ENCODE measurements around the gene STRA8. TPM values are rescaled to one million over a fixed set of nuclear protein-coding genes. Genes with fewer than 3 reads are reported as not detected.
"Not testable (repeated sequence)": the region's sequence is repeated elsewhere in the genome, so short reads cannot be mapped to it uniquely, and the experiment has no call there.

The STRA8 gene
- total RNA-seq, 1 donor from 2014 or later = not detected

DNA sequence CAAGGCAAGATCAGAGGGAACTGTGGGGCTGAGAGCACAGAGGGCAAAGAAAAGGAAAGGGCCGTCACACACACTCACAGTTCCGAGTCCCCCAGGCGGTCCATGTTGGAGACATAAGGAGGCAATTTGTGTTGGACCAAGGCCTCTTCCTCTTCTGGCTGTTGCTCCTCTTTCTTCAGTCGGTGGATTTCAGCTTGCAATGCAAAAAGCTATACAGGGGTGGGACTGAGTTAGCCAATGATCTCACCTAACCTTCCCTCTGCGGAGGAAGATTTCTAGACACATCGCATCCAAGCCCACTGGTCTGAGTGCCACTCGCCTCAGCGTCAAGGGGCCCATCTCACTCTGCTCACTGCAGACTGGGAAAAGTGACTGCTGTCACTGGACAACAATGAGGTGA lies 27.8 kb upstream of the STRA8 start:
- DNase-seq = no peak

DNA sequence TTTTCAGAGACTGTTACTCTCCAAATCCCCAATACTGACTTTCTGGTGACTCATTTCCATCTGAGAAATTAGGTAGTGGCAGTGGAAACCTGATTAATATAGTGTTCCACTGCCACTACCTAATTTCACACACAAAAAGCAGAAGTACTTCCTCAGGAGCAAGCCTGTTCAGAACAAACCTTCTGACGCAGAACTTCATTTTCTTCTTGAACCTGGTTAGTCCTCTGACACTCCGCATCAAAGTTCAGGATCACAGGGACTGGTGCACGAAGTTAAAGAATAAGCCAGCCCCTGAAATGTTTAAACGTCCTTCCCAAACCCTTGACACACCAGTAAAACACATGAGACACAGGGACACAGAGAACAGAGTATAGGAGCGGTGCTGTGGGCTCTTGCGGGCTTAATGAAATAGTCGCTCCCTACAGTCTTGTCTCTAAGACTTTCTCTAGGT lies 26.7 kb upstream of the STRA8 start:
- no peak for DNase-seq

DNA sequence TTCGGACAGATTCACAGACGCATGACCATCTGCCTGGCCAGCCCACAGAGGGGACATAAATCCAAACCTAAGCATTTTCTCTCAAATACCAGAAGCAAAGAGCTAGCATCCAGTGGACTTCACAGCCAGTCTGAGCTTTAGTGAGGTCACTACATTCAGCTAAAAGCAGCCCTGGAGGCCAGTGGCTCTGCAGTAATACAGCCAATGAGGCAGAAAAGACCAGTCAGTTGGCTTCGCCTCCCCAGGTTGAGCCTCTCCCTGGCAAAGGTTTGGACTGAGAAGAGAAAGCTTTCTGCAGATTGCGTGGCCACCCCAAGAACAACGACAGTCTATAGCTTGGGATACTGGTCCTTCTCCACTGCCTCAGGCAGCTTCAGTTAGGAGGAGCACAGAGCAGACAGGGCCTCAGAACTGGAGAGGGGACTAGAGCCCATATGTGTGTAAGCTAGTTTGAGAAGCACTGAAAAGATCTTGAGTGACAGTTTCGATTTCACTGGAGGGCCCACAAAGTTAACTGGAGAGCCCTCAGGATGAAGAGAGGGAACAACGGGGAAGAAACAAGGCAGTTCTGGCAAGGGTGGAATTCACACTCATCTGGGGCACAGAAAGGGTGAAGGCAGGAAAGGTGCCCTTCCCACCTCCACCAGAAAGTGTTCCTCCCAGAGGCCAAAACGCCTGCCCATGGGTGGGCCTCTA lies 26.1 kb upstream of the STRA8 start:
- DNase-seq = no peak

DNA sequence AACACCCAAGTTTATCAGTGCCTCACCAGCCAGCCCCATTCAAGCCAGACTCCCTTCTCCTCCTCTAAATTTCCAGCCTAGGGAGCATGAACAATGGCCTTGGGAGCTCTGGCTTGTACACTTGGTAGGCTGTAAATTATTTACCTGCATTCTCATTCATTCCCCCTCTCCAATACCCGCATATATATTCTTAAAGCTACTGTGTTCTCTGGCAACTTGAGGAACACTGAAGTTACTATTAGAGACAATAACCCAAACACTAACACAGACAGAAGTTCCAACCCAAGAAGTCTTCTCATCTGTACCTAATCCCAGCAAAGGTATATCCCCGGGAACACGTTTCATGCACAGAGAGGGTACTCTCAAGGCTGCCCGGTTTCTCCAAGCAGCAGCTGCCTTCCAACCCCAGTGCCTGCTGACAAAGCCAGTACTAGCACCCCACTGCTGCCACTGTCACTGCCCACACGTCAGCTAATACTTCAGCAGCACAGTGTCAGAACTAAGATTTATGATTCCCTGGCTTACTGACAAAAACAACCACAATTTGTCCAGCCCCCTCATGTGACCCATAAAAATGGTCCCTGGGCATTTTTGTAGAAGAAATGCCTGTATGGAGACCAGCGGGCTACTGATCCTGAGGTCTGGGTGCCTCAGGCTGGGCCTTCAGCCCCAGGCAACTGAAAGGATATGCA lies 25.4 kb upstream of the STRA8 start:
- DNase-seq = no peak

DNA sequence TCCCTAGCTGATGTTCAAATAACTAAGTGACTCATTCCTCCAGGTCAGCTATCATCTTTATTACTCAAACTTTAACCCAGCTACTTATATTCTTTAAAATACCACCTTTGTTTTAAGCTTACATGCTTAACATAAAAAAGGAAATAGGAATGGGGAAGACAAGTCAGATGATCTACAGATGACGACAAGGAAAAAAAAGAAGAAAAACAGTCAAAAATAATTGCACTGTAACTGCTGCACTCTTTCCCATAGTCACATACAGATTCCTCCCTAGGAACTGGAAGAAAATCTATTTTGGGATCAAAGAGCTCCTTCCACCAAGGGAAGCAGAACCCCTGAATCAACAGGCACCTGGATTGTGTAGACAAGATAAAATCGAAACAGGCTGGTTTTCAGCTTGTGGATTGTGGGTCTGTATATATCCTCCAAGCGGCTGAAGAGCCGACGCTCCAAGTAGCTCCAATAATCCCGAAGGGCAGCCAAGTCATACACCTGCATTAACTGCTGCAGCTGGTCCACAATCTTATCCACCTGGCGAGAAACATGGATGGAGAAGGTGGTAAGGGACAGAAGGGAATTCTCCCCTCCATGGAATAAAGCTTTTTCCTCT lies 24.3 kb upstream of the STRA8 start:
- no peak for DNase-seq

DNA sequence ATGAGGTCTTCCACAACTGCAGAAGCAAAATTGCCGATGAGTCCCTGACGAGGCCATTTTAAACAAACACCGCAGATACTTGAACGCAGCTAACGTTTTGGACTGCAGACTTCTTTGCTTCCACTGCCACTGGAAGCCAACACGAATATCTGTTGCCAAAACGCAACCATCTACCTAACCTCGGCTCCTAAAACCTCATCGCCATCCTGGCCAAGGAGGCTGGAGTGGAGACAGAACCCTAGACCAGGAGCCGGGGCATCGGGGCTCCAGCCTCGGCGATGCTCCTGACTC lies 22.8 kb upstream of the STRA8 start:
- peak; percentile 40 for DNase-seq

DNA sequence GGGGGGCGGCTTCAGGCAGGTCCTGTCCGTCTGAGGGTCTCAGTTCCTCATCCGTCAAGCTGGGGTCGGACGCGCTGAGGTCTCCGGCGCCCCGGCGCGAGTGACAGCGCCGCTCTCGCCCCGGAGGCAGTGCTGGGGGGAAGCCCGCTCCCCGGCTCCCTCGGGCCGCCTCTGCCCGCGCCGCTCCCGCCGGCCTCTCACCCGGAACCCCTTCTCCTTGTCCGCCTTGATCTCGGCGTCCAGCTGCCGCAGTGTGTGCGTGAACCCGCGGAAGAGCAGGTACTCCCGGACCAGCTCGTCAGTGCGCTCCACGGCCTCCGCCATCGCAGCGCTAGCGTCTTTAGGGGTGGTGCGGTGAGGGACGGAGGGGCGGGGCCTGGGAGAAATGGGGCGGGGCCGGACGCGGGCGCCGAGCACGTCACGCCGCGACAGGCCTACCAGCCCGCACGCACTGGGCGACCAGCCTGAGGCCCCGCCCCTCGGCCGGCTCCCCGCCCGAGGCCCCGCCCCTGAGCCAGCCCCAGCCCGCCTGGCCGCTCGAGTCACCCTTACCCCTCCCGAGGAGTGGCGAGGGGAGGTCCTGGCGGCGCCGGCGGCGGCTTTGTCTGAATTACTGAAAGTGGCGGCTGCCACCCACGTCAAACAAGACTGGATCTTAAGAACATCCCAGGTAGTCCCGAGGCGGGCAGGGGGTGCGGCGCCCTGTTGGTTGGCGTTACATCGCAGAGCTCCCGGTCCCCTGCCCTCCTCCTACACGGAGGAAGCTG lies 22.3 kb upstream of the STRA8 start, which contains the start of gene WDR91:
TSS of gene WDR91 (minus strand) at position 348 of the 767 bp plus-strand sequence. CDS start at position 324, 24 bp downstream.
- DNase-seq = peak; percentile 95

DNA sequence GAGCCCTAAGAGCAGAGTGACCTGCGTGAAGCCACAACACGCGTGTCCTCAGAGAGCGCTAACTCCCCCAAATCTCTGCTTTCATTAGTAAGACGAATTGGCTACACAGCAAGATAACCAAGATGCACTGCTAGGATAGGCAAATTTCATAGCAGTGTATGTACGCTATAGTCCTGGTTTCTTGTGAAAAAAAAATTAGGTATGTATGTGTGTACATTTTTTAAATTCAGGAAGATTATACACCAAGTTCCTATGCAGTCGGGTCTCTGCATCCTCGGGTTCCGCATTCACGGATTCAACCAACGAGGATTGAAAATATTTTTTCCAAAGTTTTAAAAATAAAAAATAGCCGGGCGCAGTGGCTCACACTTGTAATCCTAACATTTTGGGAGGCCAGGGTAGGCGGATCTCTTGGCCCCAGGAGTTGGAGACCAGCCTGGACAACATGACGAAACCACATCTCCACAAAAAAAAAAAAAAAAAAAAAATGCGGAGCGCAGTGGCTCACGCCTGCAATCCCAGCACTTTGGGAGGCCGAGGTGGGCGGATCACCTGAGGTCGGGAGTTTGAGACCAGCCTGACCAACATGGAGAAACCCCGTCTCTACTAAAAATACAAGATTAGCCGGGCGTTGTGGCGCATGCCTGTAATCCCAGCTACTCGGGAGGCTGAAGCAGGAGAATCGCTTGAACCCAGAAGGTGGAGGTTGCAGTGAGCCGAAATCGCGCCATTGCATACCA lies 21.5 kb upstream of the STRA8 start:
- DNase-seq = not testable (repeated sequence)

DNA sequence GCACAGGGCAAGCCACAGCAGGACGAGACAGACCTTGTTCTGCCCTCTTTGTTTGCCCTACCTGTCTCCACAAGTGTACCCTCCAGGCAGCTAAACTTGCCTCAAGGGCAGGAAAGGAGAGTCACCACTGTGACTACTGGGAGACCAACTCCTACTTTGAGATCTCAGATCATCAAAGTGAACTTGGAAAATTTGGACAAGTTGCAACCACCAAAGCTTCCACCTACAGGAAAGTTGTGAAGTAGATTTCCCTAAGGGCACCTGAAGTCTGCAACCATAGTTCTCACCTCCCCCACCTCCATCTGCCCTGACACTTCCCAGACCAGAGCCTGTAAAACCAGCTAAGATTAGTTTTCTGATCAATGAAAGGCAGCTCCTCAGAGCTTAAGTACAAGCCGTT lies 19.8 kb upstream of the STRA8 start:
- DNase-seq = no peak

DNA sequence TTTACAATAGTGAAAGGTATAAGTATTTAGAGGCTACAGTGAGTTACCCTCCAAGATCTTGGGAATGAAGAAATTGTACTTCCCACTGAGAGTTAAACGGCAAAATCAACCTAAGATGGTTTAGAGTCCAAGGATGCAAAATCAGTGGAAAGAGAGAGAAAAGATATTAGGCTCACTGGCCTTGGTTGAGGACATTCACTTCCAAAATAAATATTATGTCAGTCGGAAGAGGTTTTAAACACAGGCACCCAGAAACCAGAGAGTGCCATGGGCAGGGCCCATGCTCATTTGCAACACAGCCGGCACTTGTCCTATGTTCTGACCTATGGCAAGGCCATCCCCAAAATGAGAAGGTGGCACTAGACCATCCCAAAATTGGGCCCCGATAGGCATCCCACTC lies 18.5 kb upstream of the STRA8 start:
- DNase-seq = no peak

DNA sequence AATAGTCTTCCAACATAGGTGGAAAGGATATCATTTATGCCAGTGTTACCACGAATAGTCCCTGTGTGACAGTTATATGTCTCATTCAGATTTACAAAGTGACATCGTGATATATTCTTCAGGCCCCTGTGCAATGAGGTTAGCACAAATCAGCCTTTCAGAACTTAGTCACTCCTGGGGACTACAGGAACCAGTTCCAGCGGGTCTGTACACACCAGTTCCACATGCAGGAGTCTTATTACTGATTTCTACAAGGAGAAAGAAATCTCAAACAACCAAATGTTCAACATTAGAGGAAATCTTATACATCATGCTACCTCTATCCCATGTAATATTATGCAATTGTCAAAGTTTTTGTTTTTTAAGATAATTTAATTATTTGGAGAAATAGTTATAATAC lies 17.9 kb upstream of the STRA8 start:
- DNase-seq = no peak

DNA sequence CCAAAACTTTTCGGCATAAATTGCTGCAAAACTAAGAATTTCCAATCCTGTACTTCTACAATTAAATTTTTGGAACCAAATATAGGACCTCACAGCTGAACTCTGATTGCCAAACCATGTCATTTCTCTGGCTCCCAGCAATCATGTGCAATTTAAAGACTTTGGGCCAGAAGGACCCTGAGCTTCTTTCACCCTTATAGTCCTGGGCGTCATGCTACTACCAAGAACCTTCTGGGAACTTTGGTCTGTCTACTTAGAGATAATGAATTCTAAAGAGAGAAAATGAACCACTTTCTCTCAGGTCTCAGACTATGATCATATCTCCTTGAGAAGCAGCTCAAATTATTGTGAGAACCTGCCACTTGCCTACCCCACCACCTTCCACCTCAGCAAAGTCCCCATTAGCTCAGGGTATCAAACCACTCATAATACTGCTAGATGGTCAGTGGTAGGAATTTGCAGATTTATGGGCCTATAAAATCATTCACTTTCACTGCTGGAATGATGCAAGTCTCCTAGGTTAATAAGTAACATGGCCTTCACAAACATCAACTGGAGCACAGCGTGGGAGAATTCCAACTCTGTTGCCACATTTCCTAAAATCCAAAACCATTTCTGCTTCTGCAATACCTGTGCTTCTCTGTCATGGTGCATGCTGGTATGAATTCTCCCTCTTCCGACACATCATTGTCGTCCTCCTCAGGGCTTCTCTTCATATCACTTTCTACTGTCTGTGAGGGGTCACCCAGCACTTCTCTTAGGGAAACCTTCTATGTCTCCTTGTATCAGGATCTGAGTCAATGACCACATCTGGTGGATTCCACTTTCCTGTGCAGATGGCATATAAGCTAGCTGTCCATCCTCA lies 15.8 kb upstream of the STRA8 start:
- DNase-seq = no peak

DNA sequence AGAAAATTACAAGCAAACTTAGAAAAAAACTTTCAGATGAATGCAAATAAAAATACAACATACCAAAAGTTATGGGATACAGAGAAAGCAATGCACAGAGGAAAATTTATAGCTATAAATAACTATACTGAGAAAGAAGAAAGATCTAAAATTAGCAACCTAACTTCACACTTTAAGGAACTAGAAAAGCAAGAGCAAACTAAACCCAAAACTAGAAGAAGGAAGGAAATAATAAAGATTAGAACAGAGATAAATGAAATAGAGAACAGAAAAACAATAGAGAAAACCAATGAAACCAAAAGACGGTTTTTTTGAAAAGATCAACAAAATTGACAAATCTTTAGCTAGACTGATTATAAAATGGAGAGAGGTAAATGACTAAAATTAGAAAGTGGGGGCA lies 9.6 kb upstream of the STRA8 start:
- DNase-seq = no peak

DNA sequence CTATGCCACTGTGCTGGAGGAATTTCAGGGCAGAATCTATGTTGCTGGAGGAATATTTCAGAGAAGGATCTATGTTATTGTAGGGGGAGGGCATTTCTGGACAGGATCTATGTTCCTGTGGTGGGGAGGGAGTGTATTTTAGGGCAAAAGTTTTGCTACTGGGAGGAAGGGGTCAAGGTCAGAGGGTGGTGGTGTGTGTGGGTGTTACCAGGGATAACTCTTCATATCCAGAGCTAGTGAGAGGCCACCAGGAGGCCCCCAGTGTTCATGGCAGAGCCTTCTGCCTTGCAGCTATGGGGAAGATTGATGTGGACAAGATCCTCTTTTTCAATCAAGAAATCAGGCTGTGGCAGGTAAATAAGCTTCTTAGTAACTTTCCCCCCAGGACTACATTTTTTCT lies 2.0 kb upstream of the STRA8 start:
- no peak for DNase-seq

DNA sequence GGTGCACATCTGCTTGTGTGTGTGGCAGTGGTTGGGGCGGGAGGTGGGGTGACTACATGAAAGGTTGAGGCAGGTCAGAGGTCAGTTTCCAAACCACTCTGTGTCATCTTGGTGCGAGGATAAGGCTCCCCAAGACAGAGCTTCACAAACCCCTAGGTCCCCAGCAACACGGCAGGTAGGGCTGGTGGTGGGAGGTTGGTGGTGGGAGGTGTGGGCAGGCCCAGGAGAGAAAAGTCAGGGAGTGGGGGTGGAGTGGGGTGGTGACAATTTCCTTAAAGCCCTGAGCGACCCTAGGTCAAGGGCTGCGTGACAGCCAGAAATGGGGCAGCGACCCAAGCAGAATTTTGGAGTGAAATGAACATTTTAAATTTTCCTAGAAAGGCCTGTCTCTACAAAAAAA lies 1.6 kb upstream of the STRA8 start:
- no peak for DNase-seq

DNA sequence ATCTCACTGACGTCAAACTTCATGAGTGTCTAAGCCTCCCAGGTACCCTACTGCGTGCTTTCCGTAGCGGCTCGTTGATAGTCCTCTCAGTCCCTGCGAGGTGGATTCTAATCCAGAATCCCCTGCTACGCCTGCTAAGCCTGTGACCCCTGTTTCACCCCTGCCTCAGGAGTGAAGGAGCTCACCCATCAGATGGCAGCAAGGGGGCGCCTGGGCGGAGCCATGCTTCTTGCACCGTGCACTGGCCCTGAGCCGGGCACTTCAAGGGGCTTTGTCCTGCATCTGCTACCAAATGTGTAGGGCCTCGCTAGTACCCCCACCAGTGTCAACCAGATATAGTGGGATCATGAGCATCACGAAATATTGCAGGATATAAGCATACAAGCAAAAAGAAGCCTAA lies 918 bp upstream of the STRA8 start:
- DNase-seq = no peak

DNA sequence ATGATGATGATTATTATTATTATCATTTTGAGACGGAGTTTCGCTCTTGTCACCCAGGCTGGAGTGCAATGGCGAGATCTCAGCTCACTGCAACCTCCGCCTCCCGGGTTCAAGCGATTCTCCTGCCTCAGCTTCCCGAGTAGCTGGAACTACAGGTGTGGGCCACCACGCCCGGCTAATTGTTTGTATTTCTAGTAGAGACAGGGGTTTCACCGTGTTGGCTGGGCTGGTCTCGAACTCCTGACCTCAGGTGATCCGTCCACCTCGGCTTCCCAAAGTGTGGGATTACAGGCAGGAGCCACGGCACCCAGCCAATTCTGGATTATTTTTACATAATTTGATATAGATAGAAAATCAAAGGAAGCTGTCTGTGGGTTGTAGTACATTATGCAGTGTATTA lies 457 bp downstream of the STRA8 start:
- DNase-seq = not testable (repeated sequence)

DNA sequence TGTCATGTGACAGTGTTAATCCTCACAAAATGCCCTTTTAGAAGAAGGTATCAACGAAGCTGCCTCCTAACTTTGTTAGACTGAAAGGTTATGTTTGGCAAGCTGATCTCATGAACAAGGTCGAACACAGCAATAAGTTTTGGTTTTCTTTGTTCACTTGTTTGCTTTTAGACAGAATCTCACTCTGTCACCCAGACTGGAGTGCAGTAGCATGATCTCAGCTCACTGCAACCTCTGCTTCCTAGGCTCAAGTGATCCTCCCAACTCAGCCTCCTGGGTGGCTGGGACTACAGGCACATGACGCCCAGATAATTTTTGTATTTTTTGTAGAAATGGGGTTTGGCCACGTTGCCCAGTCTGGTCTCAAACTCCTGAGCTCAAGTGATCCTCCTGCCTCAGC lies 1.1 kb downstream of the STRA8 start:
- no peak for DNase-seq

DNA sequence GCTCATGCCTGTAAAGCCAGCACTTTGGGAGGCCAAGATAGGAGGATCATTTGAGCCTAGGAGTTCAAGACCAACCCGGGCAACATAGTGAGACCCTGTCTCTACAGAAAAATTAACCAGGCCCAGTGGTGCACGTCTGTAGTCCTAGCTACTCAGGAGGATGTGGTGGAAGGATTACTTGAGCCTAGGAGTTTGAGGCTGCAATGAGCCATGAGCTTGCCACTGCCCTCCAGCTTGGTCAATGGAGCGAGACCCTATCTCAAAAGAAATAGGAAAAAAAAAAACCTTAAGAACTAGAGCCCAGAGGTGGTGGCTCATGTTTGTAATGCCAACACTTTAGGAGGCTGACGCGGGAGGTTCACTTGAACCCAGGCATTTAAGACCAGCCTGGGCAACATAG lies 2.2 kb downstream of the STRA8 start:
- no peak for DNase-seq

DNA sequence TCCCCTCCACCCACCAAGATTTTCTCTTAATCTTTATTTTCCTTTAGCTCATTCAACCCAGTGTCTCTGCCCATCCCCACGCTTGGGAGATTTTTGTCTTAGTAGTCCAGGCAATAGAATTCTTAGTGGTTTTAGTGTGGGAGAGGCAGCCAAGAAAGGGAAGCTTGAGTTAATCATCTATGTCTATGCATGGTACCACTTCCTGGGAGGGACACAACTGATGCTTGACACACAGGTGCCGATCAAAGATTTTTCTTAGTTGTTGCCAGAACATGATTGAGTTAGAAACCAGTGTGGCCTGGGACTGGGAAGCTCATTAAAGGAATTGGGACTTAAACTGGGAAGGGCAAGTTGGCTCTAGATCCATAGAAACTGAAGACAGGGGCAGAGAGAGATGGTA lies 3.1 kb downstream of the STRA8 start:
- no peak for DNase-seq

DNA sequence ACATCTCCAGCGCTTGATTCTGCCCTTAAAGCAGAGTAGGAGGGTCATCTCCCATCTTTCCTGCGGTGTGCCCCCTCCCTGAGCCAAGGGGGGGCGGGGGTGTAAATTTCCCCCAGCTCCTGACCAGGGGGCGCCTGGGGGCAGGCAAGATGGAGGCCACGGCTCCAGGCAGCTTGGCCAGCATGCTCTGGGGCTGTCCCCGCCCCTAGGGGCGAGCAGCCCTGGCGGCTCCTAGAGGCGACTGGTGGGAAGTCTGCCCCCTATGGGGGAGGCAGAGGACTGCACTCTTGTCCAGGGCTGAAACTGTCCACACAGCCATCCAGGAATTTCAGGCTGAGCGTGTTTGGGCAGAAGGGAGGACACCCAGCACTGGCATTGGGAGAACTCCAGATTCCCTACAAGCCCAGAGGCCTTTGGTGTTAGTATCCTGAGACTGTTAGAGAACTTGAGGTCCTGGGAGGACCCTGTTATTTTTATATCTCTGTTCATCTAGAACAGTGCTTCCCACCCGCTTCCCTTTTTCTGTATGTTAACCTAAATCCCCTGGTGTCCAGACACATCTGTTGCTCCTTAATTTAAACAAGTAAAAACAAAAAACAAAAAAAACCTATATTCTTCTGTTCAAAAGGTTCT lies 4.6 kb downstream of the STRA8 start:
- no peak for DNase-seq

All from dermis blood vessel endothelial cell (primary cell).